ENCODE data around the gene TMEM200C. TPM values are rescaled to one million over a fixed set of nuclear protein-coding genes. Genes with fewer than 3 reads are reported as not detected.
A peak's percentile ranks its signal among the peaks of the same experiment; 100 is the strongest.

TMEM200C gene
- polyA plus RNA-seq, 3 donors: not detected

DNA sequence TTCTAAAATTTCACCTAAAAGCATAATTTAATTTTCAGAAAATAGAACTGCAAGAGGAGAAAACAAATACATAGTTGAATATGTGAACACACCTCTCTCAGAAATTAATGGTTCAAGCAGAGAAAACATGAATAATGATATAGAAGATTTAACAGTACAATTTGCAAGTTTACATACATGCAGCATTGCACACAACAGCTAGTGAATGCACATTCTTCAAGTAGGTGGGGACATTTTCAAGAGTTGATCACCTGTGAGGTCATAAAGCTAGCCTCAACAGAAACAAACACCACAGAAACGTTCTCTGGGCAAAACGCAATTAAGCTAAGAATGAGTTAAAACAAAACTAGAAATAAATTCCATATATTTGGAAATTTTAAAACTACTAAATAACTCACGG lies 38.1 kb downstream of the TMEM200C start:
- H3K9me3 Mint-ChIP-seq: peaks cover 0 to 5% (median 3%) of the 10 kb centered on the region in 7 donors

DNA sequence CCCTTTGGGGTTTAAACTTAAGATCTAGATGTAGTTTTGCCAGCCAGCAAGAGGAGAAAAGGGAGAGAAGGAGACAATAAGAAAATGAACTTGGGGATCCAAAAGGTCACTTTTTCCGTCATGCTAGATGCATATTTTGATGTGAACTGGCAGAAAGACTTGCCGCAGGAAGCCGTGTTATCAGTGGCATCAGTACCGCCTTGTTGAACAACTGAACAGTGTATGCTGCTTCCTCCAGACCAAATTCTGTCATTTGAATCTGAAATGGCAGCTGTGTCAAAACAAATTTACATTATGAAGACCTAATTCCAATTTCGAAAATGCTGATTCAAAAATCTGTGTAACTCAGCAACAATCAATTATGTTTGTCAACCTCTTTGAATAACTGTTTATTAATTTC lies 42.1 kb downstream of the TMEM200C start:
- Histone ChIP-seq H3K9me3 (replicated peaks in 1 of 2; ENCODE audit: control insufficient read depth in 1 of 2, insufficient read depth in 1 of 2, low read length in 2 of 2) (no peaks in the 10 kb centered on the region), H3K36me3 (replicated peaks in 1 of 2; ENCODE audit: control insufficient read depth in 1 of 2, insufficient read depth in 2 of 2, low read length in 2 of 2) (no peaks in the 10 kb centered on the region), H3K4me2 (replicated peaks; ENCODE audit: extremely low read depth, low read length, poor library complexity, severe bottlenecking) (no peak overlapping the region), H2AFZ (ENCODE audit: insufficient read depth, low read depth, low read length, poor library complexity, severe bottlenecking) (no peak overlapping the region), H3K4me3 (replicated peaks in 1 of 3; ENCODE audit: low read depth in 2 of 3, low read length in 3 of 3) (no peak overlapping the region), H3K27ac (ENCODE audit: low read depth in 1 of 2, low read length in 2 of 2) (no peak overlapping the region), H4K20me1 (ENCODE audit: insufficient read depth, low read length) (no peaks in the 10 kb centered on the region), H3K4me1 (ENCODE audit: control insufficient read depth in 1 of 2, insufficient read depth in 2 of 2, low read length in 2 of 2) (no peaks in the 10 kb centered on the region), H3K27me3 (ENCODE audit: control insufficient read depth in 2 of 2, insufficient read depth in 2 of 2, low read length in 2 of 2) (peaks cover 7 to 9% of the 10 kb centered on the region in 2 donors), H3K9ac (ENCODE audit: insufficient read depth, low read length, poor library complexity, severe bottlenecking) (no peak overlapping the region), H3K79me2 (ENCODE audit: insufficient read depth, low read length) (no peaks in the 10 kb centered on the region)
- 47% methylated on average over 4 of the region's 5 CpGs for WGBS (ENCODE audit: insufficient coverage)
- Mint-ChIP-seq H3K36me3 (no peaks in the 10 kb centered on the region), H3K4me1 (no peaks in the 10 kb centered on the region), H3K27me3 (ENCODE audit: low read depth in 3 of 3) (peaks cover 6 to 18% (median 18%) of the 10 kb centered on the region in 3 donors), H3K4me3 (peak overlapping the region in 1 of 2 donors; percentile 23), H3K27ac (no peak overlapping the region), H3K9me3 (no peaks in the 10 kb centered on the region)
- intact Hi-C loops (cut with micrococcal nuclease): no loop called here
- TF ChIP-seq, protein P1, sequence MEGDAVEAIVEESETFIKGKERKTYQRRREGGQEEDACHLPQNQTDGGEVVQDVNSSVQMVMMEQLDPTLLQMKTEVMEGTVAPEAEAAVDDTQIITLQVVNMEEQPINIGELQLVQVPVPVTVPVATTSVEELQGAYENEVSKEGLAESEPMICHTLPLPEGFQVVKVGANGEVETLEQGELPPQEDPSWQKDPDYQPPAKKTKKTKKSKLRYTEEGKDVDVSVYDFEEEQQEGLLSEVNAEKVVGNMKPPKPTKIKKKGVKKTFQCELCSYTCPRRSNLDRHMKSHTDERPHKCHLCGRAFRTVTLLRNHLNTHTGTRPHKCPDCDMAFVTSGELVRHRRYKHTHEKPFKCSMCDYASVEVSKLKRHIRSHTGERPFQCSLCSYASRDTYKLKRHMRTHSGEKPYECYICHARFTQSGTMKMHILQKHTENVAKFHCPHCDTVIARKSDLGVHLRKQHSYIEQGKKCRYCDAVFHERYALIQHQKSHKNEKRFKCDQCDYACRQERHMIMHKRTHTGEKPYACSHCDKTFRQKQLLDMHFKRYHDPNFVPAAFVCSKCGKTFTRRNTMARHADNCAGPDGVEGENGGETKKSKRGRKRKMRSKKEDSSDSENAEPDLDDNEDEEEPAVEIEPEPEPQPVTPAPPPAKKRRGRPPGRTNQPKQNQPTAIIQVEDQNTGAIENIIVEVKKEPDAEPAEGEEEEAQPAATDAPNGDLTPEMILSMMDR (IDR thresholded peaks at IDR 0.05): no peak
- DNase-seq: no peak

More for the DNA sequence above, 38.1 kb downstream of the TMEM200C start:
- H3K27ac ChIP-seq (ENCODE audit: low read depth in 1 of 2, low read length in 2 of 2): no peak overlapping the region
- H3K9ac ChIP-seq (ENCODE audit: insufficient read depth, low read length, poor library complexity, severe bottlenecking): no peak overlapping the region
- no peaks in the 10 kb centered on the region for H3K36me3 ChIP-seq (replicated peaks in 1 of 2; ENCODE audit: control insufficient read depth in 1 of 2, insufficient read depth in 2 of 2, low read length in 2 of 2)
- no peak overlapping the region for H3K27ac Mint-ChIP-seq
- intact Hi-C loops (cut with micrococcal nuclease): no loop called here
- no peak overlapping the region for H3K4me2 ChIP-seq (replicated peaks; ENCODE audit: extremely low read depth, low read length, poor library complexity, severe bottlenecking)
- H3K4me1 ChIP-seq (ENCODE audit: control insufficient read depth in 1 of 2, insufficient read depth in 2 of 2, low read length in 2 of 2): no peaks in the 10 kb centered on the region
- no peak overlapping the region for H3K4me3 Mint-ChIP-seq
- H3K4me3 ChIP-seq (replicated peaks in 1 of 3; ENCODE audit: low read depth in 2 of 3, low read length in 3 of 3): no peak overlapping the region
- TF ChIP-seq, protein P1 (IDR thresholded peaks at IDR 0.05): no peak
- no peaks in the 10 kb centered on the region for H4K20me1 ChIP-seq (ENCODE audit: insufficient read depth, low read length)
- peaks cover 6 to 7% of the 10 kb centered on the region in 2 donors for H3K27me3 ChIP-seq (ENCODE audit: control insufficient read depth in 2 of 2, insufficient read depth in 2 of 2, low read length in 2 of 2)
- peaks cover 4 to 5% of the 10 kb centered on the region in 2 donors for H3K9me3 ChIP-seq (replicated peaks in 1 of 2; ENCODE audit: control insufficient read depth in 1 of 2, insufficient read depth in 1 of 2, low read length in 2 of 2)
- no peaks in the 10 kb centered on the region for H3K4me1 Mint-ChIP-seq
- H3K27me3 Mint-ChIP-seq (ENCODE audit: low read depth in 3 of 3): peaks cover 6 to 18% (median 18%) of the 10 kb centered on the region in 3 donors
- no CpG with 5 or more reads among the region's 3 CpGs for WGBS (ENCODE audit: insufficient coverage)
- no peak overlapping the region for H2AFZ ChIP-seq (ENCODE audit: insufficient read depth, low read depth, low read length, poor library complexity, severe bottlenecking)
- H3K36me3 Mint-ChIP-seq: no peaks in the 10 kb centered on the region
- no peaks in the 10 kb centered on the region for H3K79me2 ChIP-seq (ENCODE audit: insufficient read depth, low read length)
- DNase-seq: no peak

Data from CD14-positive monocyte (primary cell).